NB4 (cell line): Measurements from ENCODE around the gene BTBD2.

Experiments used
- DNase-seq: peaks from one replicate; pipeline ENCODE4 v3.0.0; 2010; ENCODE audit warnings: low read depth
- H3K4me3 ChIP-seq: one replicate; pipeline ENCODE4 v1.5.1; 2011; ENCODE audit warnings: mild to moderate bottlenecking, low read depth, low read length, moderate library complexity
- MAX ChIP-seq: IDR thresholded peaks from 2 replicates; pipeline ENCODE4 v1.6.1; 2011; ENCODE audit warnings: low read depth, low read length
- MYC ChIP-seq: IDR thresholded peaks from 2 replicates; pipeline ENCODE4 v1.6.1; 2011; ENCODE audit warnings: low read depth, low read length
- POLR2A ChIP-seq: IDR thresholded peaks from 2 replicates; pipeline ENCODE4 v1.6.1; 2011; ENCODE audit warnings: mild to moderate bottlenecking; ENCODE audit not compliant: insufficient read length; ENCODE audit errors: extremely low read depth
- TF ChIP-seq, protein P1 (sequence below): IDR thresholded peaks from one replicate; pipeline ENCODE4 v1.5.1; 2012; ENCODE audit warnings: low read depth, low read length

BTBD2 gene

GRCh38 chr19:2047449-2048103 is 32.1 kb upstream of the BTBD2 start:
- H3K4me3 ChIP-seq, result no peak overlapping the region

GRCh38 chr19:2047076-2047448 is 31.5 kb upstream of the BTBD2 start:
- TF ChIP-seq MYC (no peak), MAX (no peak), POLR2A (no peak)
- TF ChIP-seq, protein P1, sequence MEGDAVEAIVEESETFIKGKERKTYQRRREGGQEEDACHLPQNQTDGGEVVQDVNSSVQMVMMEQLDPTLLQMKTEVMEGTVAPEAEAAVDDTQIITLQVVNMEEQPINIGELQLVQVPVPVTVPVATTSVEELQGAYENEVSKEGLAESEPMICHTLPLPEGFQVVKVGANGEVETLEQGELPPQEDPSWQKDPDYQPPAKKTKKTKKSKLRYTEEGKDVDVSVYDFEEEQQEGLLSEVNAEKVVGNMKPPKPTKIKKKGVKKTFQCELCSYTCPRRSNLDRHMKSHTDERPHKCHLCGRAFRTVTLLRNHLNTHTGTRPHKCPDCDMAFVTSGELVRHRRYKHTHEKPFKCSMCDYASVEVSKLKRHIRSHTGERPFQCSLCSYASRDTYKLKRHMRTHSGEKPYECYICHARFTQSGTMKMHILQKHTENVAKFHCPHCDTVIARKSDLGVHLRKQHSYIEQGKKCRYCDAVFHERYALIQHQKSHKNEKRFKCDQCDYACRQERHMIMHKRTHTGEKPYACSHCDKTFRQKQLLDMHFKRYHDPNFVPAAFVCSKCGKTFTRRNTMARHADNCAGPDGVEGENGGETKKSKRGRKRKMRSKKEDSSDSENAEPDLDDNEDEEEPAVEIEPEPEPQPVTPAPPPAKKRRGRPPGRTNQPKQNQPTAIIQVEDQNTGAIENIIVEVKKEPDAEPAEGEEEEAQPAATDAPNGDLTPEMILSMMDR, result no peak
- no peak overlapping the region for H3K4me3 ChIP-seq
- DNase-seq, result no peak

More at GRCh38 chr19:2047449-2048103, 32.1 kb upstream of the BTBD2 start:
- no peak for TF ChIP-seq POLR2A
- TF ChIP-seq MYC, result no peak
- TF ChIP-seq MAX, result no peak
- TF ChIP-seq, protein P1, result no peak
- DNase-seq, result peak; percentile 16

GRCh38 chr19:2046046-2046907 is 30.8 kb upstream of the BTBD2 start:
- no peak for DNase-seq
- H3K4me3 ChIP-seq, result no peak overlapping the region
- TF ChIP-seq POLR2A (no peak), MAX (no peak), MYC (no peak)
- TF ChIP-seq, protein P1, result no peak

DNA sequence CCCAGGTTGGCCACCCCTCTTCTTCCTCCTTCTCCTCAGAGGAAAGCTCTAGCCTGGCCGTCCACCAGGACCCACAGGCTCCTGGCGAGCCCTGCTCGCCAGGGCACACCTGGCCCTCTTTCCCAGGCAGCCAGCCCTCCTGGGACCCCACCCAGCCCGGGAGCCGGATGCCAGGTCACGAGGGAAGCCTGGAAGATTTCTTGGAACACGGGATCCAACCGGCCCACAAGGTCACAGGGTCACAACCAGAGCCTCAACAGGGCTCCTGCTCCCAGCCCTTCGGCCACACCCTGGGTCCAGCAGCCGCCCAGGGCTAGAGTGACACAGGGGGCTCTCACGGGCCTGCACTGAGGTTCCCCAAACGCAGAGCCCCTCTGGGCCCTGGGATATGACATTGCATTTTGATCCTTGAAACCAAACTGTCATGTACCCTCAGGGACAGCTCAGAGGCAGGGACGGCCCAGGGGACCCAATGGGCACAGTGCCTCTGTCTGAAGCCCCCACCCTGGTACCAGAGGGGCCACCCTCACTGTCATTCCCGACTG is 30.1 kb upstream of the BTBD2 start:
- TF ChIP-seq POLR2A (no peak), MAX (no peak), MYC (no peak)
- TF ChIP-seq, protein P1, result no peak
- H3K4me3 ChIP-seq, result no peak overlapping the region
- DNase-seq, result no peak

- no peak overlapping the region for H3K4me3 ChIP-seq
- TF ChIP-seq, protein P1, result no peak
- TF ChIP-seq POLR2A (no peak), MAX (no peak), MYC (no peak)
- no peak for DNase-seq
These were observed 29.4 kb upstream of the BTBD2 start for GRCh38 chr19:2044709-2045500.
